B cell (primary cell): ENCODE measurements around the gene HMX3. TPM values are rescaled to one million over a fixed set of nuclear protein-coding genes. Genes with fewer than 3 reads are reported as not detected.
A peak's percentile ranks its signal among the peaks of the same experiment; 100 is the strongest.

Source experiments
- ATAC-seq: fragments of 200-7000 bp; cut with Tn5 transposase; one replicate; pipeline ENCODE4 v1.10.0; 2021; ENCODE audit warnings: low read depth, mild to moderate bottlenecking, moderate number of reproducible peaks, moderate library complexity
- CTCF ChIA-PET: fragments of 350-600 bp; sonication (Branson Sonifier 250); formaldehyde crosslinking; loops from one replicate; lab custom pipeline; 2021; ENCODE audit warnings: antibody characterized with exemption, inconsistent platforms; lab: Charles Lee
- POLR2A ChIA-PET: fragments of 350-600 bp; sonication (Branson Sonifier 250); formaldehyde crosslinking; loops from one replicate; lab custom pipeline; 2021; ENCODE audit warnings: antibody characterized with exemption; lab: Charles Lee
- DNase-seq: peaks from one replicate; pipeline ENCODE4 v3.0.0; 2013
- H2AFZ ChIP-seq: 2 replicates; pipeline ENCODE4 v1.6.1; 2012; ENCODE audit warnings: mild to moderate bottlenecking, low read depth, low read length; ENCODE audit not compliant: insufficient read depth, poor library complexity, severe bottlenecking
- H3K27ac ChIP-seq, 2 donors: 1 replicate in 1 of 2; 2 replicates in 1 of 2; pipeline ENCODE4 v1.5.1; 2012 to 2013; ENCODE audit warnings: low read length in 2 of 2, mild to moderate bottlenecking in 2 of 2, moderate library complexity in 1 of 2
- H3K27me3 ChIP-seq, 4 experiments: fragments of 200-600 bp in 1 of 4; sonication (generic) in 1 of 4; replicated peaks in 1 of 4; 1 replicate in 2 of 4; 2 replicates in 2 of 4; pipeline versions ENCODE4 v1.6.1 to v1.7.0; 2013 to 2016; ENCODE audit warnings: low read length in 3 of 4, mild to moderate bottlenecking in 2 of 4, mixed read lengths in 1 of 4, moderate library complexity in 1 of 4; ENCODE audit not compliant: insufficient read depth in 4 of 4, control insufficient read depth in 3 of 4; ENCODE audit errors: control extremely low read depth in 1 of 4
- H3K36me3 ChIP-seq, 2 experiments: replicated peaks in 1 of 2; 1 replicate in 1 of 2; 2 replicates in 1 of 2; pipeline versions ENCODE4 v1.6.1 to v1.7.1; 2013; ENCODE audit warnings: low read length in 1 of 2; ENCODE audit not compliant: insufficient read depth in 2 of 2, control insufficient read depth in 1 of 2; ENCODE audit errors: control extremely low read depth in 1 of 2, extremely low read depth in 1 of 2
- H3K4me1 ChIP-seq, 2 donors: fragments of 200-600 bp in 1 of 2; sonication (generic) in 1 of 2; 1 replicate in 1 of 2; 2 replicates in 1 of 2; pipeline versions ENCODE4 v1.5.1 to v1.6.1; 2013 to 2017; ENCODE audit warnings: low read length in 2 of 2; ENCODE audit not compliant: control insufficient read depth in 2 of 2, insufficient read depth in 2 of 2
- H3K4me2 ChIP-seq: replicated peaks from 2 replicates; pipeline ENCODE3; 2012; ENCODE audit warnings: mild to moderate bottlenecking, low read depth, low read length; ENCODE audit not compliant: poor library complexity, severe bottlenecking
- H3K4me3 ChIP-seq, 5 experiments: fragments of 200-600 bp in 1 of 5; sonication (generic) in 1 of 5; 1 replicate in 3 of 5; 2 replicates in 2 of 5; pipeline versions ENCODE4 v1.5.1 to v1.7.0; 2011 to 2016; ENCODE audit warnings: low read length in 4 of 5, mild to moderate bottlenecking in 4 of 5, low read depth in 2 of 5, control low read depth in 1 of 5, moderate library complexity in 1 of 5; ENCODE audit not compliant: insufficient read depth in 1 of 5; ENCODE audit errors: control extremely low read depth in 1 of 5, extremely low read depth in 1 of 5
- H3K79me2 ChIP-seq: fragments of 200-600 bp; sonication (generic); one replicate; pipeline ENCODE4 v1.6.0; 2016; ENCODE audit warnings: low read length; ENCODE audit not compliant: control insufficient read depth, insufficient read depth
- H3K9ac ChIP-seq: fragments of 200-600 bp; sonication (generic); 2 replicates; pipeline ENCODE4 v1.6.1; 2017; ENCODE audit warnings: mild to moderate bottlenecking, low read length, moderate library complexity
- H3K9me3 ChIP-seq, 3 donors: one replicate each; pipeline versions ENCODE4 v1.6.1 to v1.7.1; 2013; ENCODE audit warnings: low read length in 2 of 3; ENCODE audit not compliant: control insufficient read depth in 2 of 3, insufficient read depth in 1 of 3; ENCODE audit errors: control extremely low read depth in 1 of 3
- H4K20me1 ChIP-seq: 2 replicates; pipeline ENCODE4 v1.6.0; 2012; ENCODE audit warnings: mild to moderate bottlenecking, low read length; ENCODE audit not compliant: insufficient read depth, control insufficient read depth, poor library complexity, severe bottlenecking
- H3K27ac Mint-ChIP-seq: one replicate; pipeline ENCODE4 v1.8.0; 2021; ENCODE audit warnings: mixed read lengths
- H3K27me3 Mint-ChIP-seq: one replicate; pipeline ENCODE4 v1.8.0; 2021; ENCODE audit warnings: mixed read lengths
- H3K4me1 Mint-ChIP-seq: one replicate; pipeline ENCODE4 v1.8.0; 2021; ENCODE audit warnings: mixed read lengths
- H3K4me3 Mint-ChIP-seq: one replicate; pipeline ENCODE4 v1.8.0; 2021; ENCODE audit warnings: mixed read lengths
- H3K9me3 Mint-ChIP-seq: one replicate; pipeline ENCODE4 v1.8.0; 2022; ENCODE audit warnings: mixed read lengths; ENCODE audit not compliant: insufficient read depth
- CTCF ChIP-seq: fragments of 200-600 bp; IDR thresholded peaks from one replicate; pipeline ENCODE4 v1.8.0; 2022; ENCODE audit warnings: antibody characterized with exemption, mild to moderate bottlenecking
- EZH2 ChIP-seq: IDR thresholded peaks from 2 replicates; pipeline ENCODE4 v1.6.1; 2012; ENCODE audit warnings: borderline replicate concordance, low read depth, mild to moderate bottlenecking, moderate library complexity, low read length; ENCODE audit not compliant: insufficient read depth, poor library complexity, severe bottlenecking
- WGBS: methylation state at CpG from one replicate; pipeline ENCODE4 v1.1.5; 2013; ENCODE audit warnings: missing lambda C conversion rate; ENCODE audit not compliant: insufficient coverage; 5-methylcytosine and 5-hydroxymethylcytosine counted together
- intact Hi-C: fragments of 100-400 bp; cut with micrococcal nuclease; formaldehyde crosslinking; loops from one replicate; pipeline ENCODE4 v1.10.0; 2022
- polyA plus RNA-seq: library from polyadenylated mRNA; depleted of rRNA; stranded (reverse); fragments of >200 nt; gene quantifications from 2 replicates; pipeline ENCODE4 v1.2.3, GENCODE V29; 2012
- total RNA-seq, 2 donors: library from RNA; stranded (reverse); fragments of 120-200 nt in 1 of 2; gene quantifications; 1 replicate in 1 of 2; 2 replicates in 1 of 2; pipeline versions ENCODE4 v1.2.3 to v1.2.4, GENCODE V29; 2013 to 2022

The HMX3 gene
- total and polyA plus RNA-seq, 2 donors (not counting 1 experiment from before 2014, with no cell fraction given), result not detected

DNA sequence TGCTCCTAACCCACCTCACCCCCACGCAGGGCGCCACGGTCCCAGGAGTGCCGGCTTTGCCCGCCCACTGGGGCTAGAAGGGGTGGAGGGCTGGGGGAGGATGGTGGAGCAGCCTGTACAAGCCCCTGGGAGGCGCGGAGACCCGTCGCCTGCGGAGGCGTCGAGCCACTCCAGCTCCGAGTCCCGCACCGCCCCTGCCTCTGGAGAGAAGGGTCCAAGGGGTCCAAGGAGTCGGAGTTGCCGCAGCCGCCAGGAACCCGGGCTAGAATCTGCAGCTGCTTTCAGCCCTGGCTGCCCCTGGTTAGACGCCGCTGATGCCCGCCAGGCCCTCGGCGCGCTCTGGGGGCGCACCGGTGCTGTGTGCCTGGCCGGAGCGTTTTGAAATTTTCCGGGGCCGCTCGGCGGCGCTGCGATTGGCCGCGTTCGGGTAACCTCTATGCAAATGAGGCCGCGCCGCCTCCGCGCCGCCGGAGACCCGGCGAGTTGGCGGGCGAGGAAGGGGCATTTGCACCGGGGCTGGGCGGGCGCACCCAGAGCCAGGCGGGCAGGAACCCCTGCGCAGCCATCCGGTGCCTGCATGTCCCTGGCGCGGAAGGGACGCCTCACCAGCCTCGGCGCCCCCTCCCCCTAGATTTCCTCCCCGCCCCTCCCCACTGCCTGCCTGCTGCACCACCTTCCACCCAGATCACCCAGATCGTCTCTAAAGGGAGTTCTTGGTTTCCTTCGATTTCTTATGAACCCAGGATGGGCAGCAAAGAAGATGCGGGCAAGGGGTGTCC, 12.1 kb downstream of the HMX3 start, which contains the start of gene HMX2:
Gene HMX2, plus strand, starts transcription at position 502 of the 779 bp plus-strand sequence. Its CDS starts 243 bp downstream, at position 745.
- Mint-ChIP-seq H3K9me3 (no peaks in the 10 kb centered on the region), H3K4me1 (peaks cover 55% of the 10 kb centered on the region), H3K27ac (peak within 1 kb of the TSS; percentile 82), H3K27me3 (peaks cover 66% of the 10 kb centered on the region), H3K4me3 (peak within 1 kb of the TSS; percentile 76)
- no peak for TF ChIP-seq EZH2
- no peak for TF ChIP-seq CTCF
- H3K79me2 ChIP-seq, result no peaks in the 10 kb centered on the region
- H2AFZ ChIP-seq, result peak within 1 kb of the TSS; percentile 20
- H3K4me3 ChIP-seq, result peak within 1 kb of the TSS in 2 of 5 experiments; percentile 8 to 56
- H4K20me1 ChIP-seq, result peaks cover 5% of the 10 kb centered on the region
- DNase-seq (peak; percentile 46), ATAC-seq (no peak)
- H3K9ac ChIP-seq, result peak within 1 kb of the TSS; percentile 32
- H3K4me2 ChIP-seq, result peak within 1 kb of the TSS; percentile 78
- intact Hi-C loops, result no loop called here
- CTCF ChIA-PET, result no interaction called here
- H3K27me3 ChIP-seq, result peaks cover 0 to 95% (median 82%) of the 10 kb centered on the region in 4 experiments
- no peak within 1 kb of the TSS for H3K27ac ChIP-seq
- peaks cover 1 to 87% (median 16%) of the 10 kb centered on the region in 3 donors for H3K9me3 ChIP-seq
- H3K36me3 ChIP-seq, result no peaks in the 10 kb centered on the region
- POLR2A ChIA-PET, result no interaction called here
- 6% methylated on average over 58 of the region's 64 CpGs for WGBS
- H3K4me1 ChIP-seq, result peaks cover 66 to 80% of the 10 kb centered on the region in 2 donors
